Measurements from ENCODE around the gene TRMT1.

The TRMT1 gene

GRCh38 chr19:13128583-13128982, 12.0 kb upstream of the TRMT1 start:
- Histone ChIP-seq H3K27ac (peak overlapping the region; percentile 26; the same call in 1 of the 2 replicates), H3K4me3 (ENCODE audit: low read depth, low read length) (no peak overlapping the region), H3K9me3 (ENCODE audit: severe bottlenecking) (no peaks in the 10 kb centered on the region), H3K36me3 (peaks cover 36% of the 10 kb centered on the region), H3K27me3 (ENCODE audit: insufficient read depth, low read depth, severe bottlenecking) (no peaks in the 10 kb centered on the region)
- TF ChIP-seq CTCF (IDR thresholded peaks at IDR 0.05; ENCODE audit: low read depth, low read length) = no peak
- no peak for DNase-seq

GRCh38 chr19:13127811-13128575, 11.5 kb upstream of the TRMT1 start:
- no peaks in the 10 kb centered on the region for H3K27me3 ChIP-seq (ENCODE audit: insufficient read depth, low read depth, severe bottlenecking)
- TF ChIP-seq CTCF (IDR thresholded peaks at IDR 0.05; ENCODE audit: low read depth, low read length) = no peak
- H3K36me3 ChIP-seq = peaks cover 39% of the 10 kb centered on the region
- no peak for DNase-seq
- H3K4me3 ChIP-seq (ENCODE audit: low read depth, low read length) = no peak overlapping the region
- no peaks in the 10 kb centered on the region for H3K9me3 ChIP-seq (ENCODE audit: severe bottlenecking)
- H3K27ac ChIP-seq = peak overlapping the region; percentile 39; the same call in 1 of the 2 replicates

- Histone ChIP-seq H3K36me3 (peaks cover 40% of the 10 kb centered on the region), H3K4me3 (ENCODE audit: low read depth, low read length) (no peak overlapping the region), H3K9me3 (ENCODE audit: severe bottlenecking) (no peaks in the 10 kb centered on the region), H3K27ac (peak overlapping the region; percentile 35; the same call in 1 of the 2 replicates), H3K27me3 (ENCODE audit: insufficient read depth, low read depth, severe bottlenecking) (no peaks in the 10 kb centered on the region)
- no peak for TF ChIP-seq CTCF (IDR thresholded peaks at IDR 0.05; ENCODE audit: low read depth, low read length)
- DNase-seq = no peak
Observed at GRCh38 chr19:13127051-13127450, 10.5 kb upstream of the TRMT1 start.

- TF ChIP-seq CTCF (IDR thresholded peaks at IDR 0.05; ENCODE audit: low read depth, low read length) = no peak
- Histone ChIP-seq H3K27me3 (ENCODE audit: insufficient read depth, low read depth, severe bottlenecking) (no peaks in the 10 kb centered on the region), H3K9me3 (ENCODE audit: severe bottlenecking) (no peaks in the 10 kb centered on the region), H3K36me3 (peaks cover 58% of the 10 kb centered on the region), H3K4me3 (ENCODE audit: low read depth, low read length) (no peak overlapping the region), H3K27ac (peak overlapping the region; percentile 74)
- DNase-seq = no peak
Observed at GRCh38 chr19:13122980-13123957, 6.7 kb upstream of the TRMT1 start.

GRCh38 chr19:13122275-13122878, 5.8 kb upstream of the TRMT1 start:
- peak; percentile 56 for DNase-seq
- TF ChIP-seq CTCF (IDR thresholded peaks at IDR 0.05; ENCODE audit: low read depth, low read length) = no peak
- Histone ChIP-seq H3K36me3 (peaks cover 53% of the 10 kb centered on the region), H3K4me3 (ENCODE audit: low read depth, low read length) (no peak overlapping the region), H3K27ac (peak overlapping the region; percentile 74), H3K9me3 (ENCODE audit: severe bottlenecking) (no peaks in the 10 kb centered on the region), H3K27me3 (ENCODE audit: insufficient read depth, low read depth, severe bottlenecking) (no peaks in the 10 kb centered on the region)
